H1 (cell line): Measurements from ENCODE around the gene GLB1L3. TPM values are rescaled to one million over a fixed set of nuclear protein-coding genes. Genes with fewer than 3 reads are reported as not detected.

Source experiments
- CTCF ChIA-PET: fragments of 300-600 bp; sonication (Branson Sonifier 250); formaldehyde crosslinking; loops from one replicate; lab custom pipeline; 2021; ENCODE audit not compliant: partially characterized antibody; lab: Charles Lee
- POLR2A ChIA-PET: fragments of 300-600 bp; sonication (Branson Sonifier 250); formaldehyde crosslinking; loops from one replicate; lab custom pipeline; 2021; ENCODE audit warnings: inconsistent platforms; ENCODE audit not compliant: partially characterized antibody; lab: Charles Lee
- DNase-seq, 2 experiments: peaks; one replicate each; pipeline versions ENCODE4 v3.0.0 to v3.0.0-alpha.2; 2010 to 2022; ENCODE audit warnings: low spot score in 2 of 2, low read depth in 1 of 2, mixed read lengths in 1 of 2
- FAIRE-seq: peaks from 2 replicates; lab custom pipeline; 2011; peaks lifted over from hg19 to GRCh38; lab: Jason Lieb, UNC
- H2AFZ ChIP-seq: 2 replicates; pipeline ENCODE4 v1.8.1; 2012; ENCODE audit warnings: low read length, inconsistent platforms
- H2AK5ac ChIP-seq: 2 replicates; pipeline ENCODE4 v1.6.1; 2013; ENCODE audit warnings: low read depth, low read length
- H2BK120ac ChIP-seq: replicated peaks from 2 replicates; pipeline ENCODE3; 2013; ENCODE audit warnings: low read depth, low read length, inconsistent platforms
- H2BK12ac ChIP-seq: 2 replicates; pipeline ENCODE4 v1.6.1; 2013; ENCODE audit warnings: low read depth, low read length
- H2BK15ac ChIP-seq: 2 replicates; pipeline ENCODE4 v1.6.1; 2013; ENCODE audit warnings: low read length
- H2BK20ac ChIP-seq: 2 replicates; pipeline ENCODE4 v1.6.1; 2013; ENCODE audit warnings: low read length
- H2BK5ac ChIP-seq: 2 replicates; pipeline ENCODE4 v1.6.1; 2013; ENCODE audit warnings: low read depth, low read length
- H3K14ac ChIP-seq: 2 replicates; pipeline ENCODE4 v1.6.1; 2013; ENCODE audit warnings: inconsistent platforms; ENCODE audit not compliant: insufficient read length
- H3K18ac ChIP-seq: 2 replicates; pipeline ENCODE4 v1.6.1; 2013; ENCODE audit warnings: low read length; ENCODE audit errors: extremely low read depth
- H3K23ac ChIP-seq: 2 replicates; pipeline ENCODE4 v1.6.1; 2013; ENCODE audit warnings: inconsistent platforms; ENCODE audit not compliant: insufficient read length
- H3K23me2 ChIP-seq: 2 replicates; pipeline ENCODE4 v1.6.1; 2013; ENCODE audit warnings: low read depth, low read length
- H3K27ac ChIP-seq: 2 replicates; pipeline ENCODE4 v1.6.1; 2011; ENCODE audit warnings: low read depth, low read length, inconsistent platforms
- H3K27me3 ChIP-seq, 4 experiments: replicated peaks in 1 of 4; 1 replicate in 1 of 4; 2 replicates in 3 of 4; pipeline versions ENCODE4 v1.6.1 to v1.8.1; 2011 to 2013; ENCODE audit warnings: low read length in 3 of 4, mild to moderate bottlenecking in 3 of 4, inconsistent platforms in 2 of 4, mixed read lengths in 2 of 4, moderate library complexity in 1 of 4; ENCODE audit not compliant: control insufficient read depth in 3 of 4, insufficient read depth in 3 of 4; ENCODE audit errors: extremely low read depth in 1 of 4
- H3K36me3 ChIP-seq, 4 experiments: 2 replicates each; pipeline versions ENCODE4 v1.6.1 to v1.8.1; 2011 to 2013; ENCODE audit warnings: mild to moderate bottlenecking in 4 of 4, low read length in 3 of 4, moderate library complexity in 2 of 4, control low read depth in 1 of 4, inconsistent platforms in 1 of 4; ENCODE audit not compliant: insufficient read depth in 4 of 4, control insufficient read depth in 2 of 4
- H3K4ac ChIP-seq: replicated peaks from 2 replicates; pipeline ENCODE3; 2013; ENCODE audit warnings: low read length, low read depth, mixed read lengths, inconsistent platforms; ENCODE audit not compliant: insufficient read length
- H3K4me1 ChIP-seq, 4 experiments: replicated peaks in 1 of 4; 1 replicate in 1 of 4; 2 replicates in 3 of 4; pipeline versions ENCODE4 v1.6.1 to v1.8.1; 2011 to 2013; ENCODE audit warnings: low read length in 3 of 4, inconsistent platforms in 2 of 4, mixed read lengths in 1 of 4; ENCODE audit not compliant: insufficient read depth in 4 of 4, control insufficient read depth in 3 of 4
- H3K4me2 ChIP-seq, 2 experiments: 2 replicates each; pipeline versions ENCODE4 v1.6.1 to v1.8.1; 2011 to 2013; ENCODE audit warnings: low read depth in 2 of 2, low read length in 2 of 2, control low read depth in 1 of 2, inconsistent platforms in 1 of 2, mild to moderate bottlenecking in 1 of 2; ENCODE audit not compliant: insufficient read depth in 1 of 2
- H3K4me3 ChIP-seq, 4 experiments: fragments of 200-600, 300-600 bp in 1 of 4; sonication (generic), shearing (Covaris generic), sonication (Bioruptor Twin) in 1 of 4; 2 replicates each; pipeline versions ENCODE4 v1.5.1 to v1.8.1; 2011 to 2016; ENCODE audit warnings: low read length in 4 of 4, low read depth in 3 of 4, control low read depth in 2 of 4, inconsistent platforms in 2 of 4, mild to moderate bottlenecking in 2 of 4, mixed read lengths in 1 of 4, moderate library complexity in 1 of 4; ENCODE audit not compliant: insufficient read depth in 2 of 4; ENCODE audit errors: extremely low read depth in 1 of 4
- H3K56ac ChIP-seq: replicated peaks from 2 replicates; pipeline ENCODE3; 2013; ENCODE audit warnings: low read depth, mild to moderate bottlenecking, mixed read lengths, low read length, inconsistent platforms; ENCODE audit not compliant: insufficient read length
- H3K79me1 ChIP-seq: 2 replicates; pipeline ENCODE4 v1.6.1; 2013; ENCODE audit warnings: low read depth, low read length, control low read depth
- H3K79me2 ChIP-seq, 2 experiments: 2 replicates each; pipeline versions ENCODE4 v1.6.1 to v1.8.1; 2012 to 2013; ENCODE audit warnings: low read length in 2 of 2, mild to moderate bottlenecking in 2 of 2, inconsistent platforms in 1 of 2; ENCODE audit not compliant: insufficient read depth in 2 of 2, control insufficient read depth in 1 of 2
- H3K9ac ChIP-seq, 4 experiments: replicated peaks in 1 of 4; 1 replicate in 1 of 4; 2 replicates in 3 of 4; pipeline versions ENCODE4 v1.6.1 to v1.8.1; 2011 to 2013; ENCODE audit warnings: low read depth in 3 of 4, low read length in 3 of 4, control low read depth in 2 of 4, mild to moderate bottlenecking in 2 of 4, moderate library complexity in 2 of 4, inconsistent platforms in 1 of 4; ENCODE audit errors: extremely low read depth in 1 of 4
- H3K9me3 ChIP-seq, 2 experiments: 2 replicates each; pipeline versions ENCODE4 v1.6.1 to v1.8.1; 2012 to 2013; ENCODE audit warnings: mild to moderate bottlenecking in 2 of 2, moderate library complexity in 2 of 2, control low read depth in 1 of 2, inconsistent platforms in 1 of 2, low read depth in 1 of 2, low read length in 1 of 2, mixed read lengths in 1 of 2; ENCODE audit not compliant: insufficient read depth in 2 of 2
- H4K20me1 ChIP-seq, 2 experiments: replicated peaks in 1 of 2; 2 replicates each; pipeline versions ENCODE3 to v1.8.1; 2011 to 2013; ENCODE audit warnings: inconsistent platforms in 2 of 2, low read length in 2 of 2, mild to moderate bottlenecking in 1 of 2; ENCODE audit not compliant: insufficient read depth in 2 of 2, control insufficient read depth in 1 of 2
- H4K5ac ChIP-seq: 2 replicates; pipeline ENCODE4 v1.6.1; 2013; ENCODE audit warnings: low read length, low read depth, mixed read lengths, inconsistent platforms; ENCODE audit not compliant: insufficient read length
- H4K8ac ChIP-seq: 2 replicates; pipeline ENCODE4 v1.8.0; 2013; ENCODE audit warnings: mild to moderate bottlenecking, moderate library complexity, low read length, inconsistent platforms; ENCODE audit not compliant: insufficient read depth; ENCODE audit errors: extremely low read depth
- H4K91ac ChIP-seq: replicated peaks from 2 replicates; pipeline ENCODE3; 2013; ENCODE audit warnings: low read length, mixed read lengths, inconsistent platforms; ENCODE audit not compliant: insufficient read length
- BACH1 ChIP-seq: IDR thresholded peaks from 2 replicates; pipeline ENCODE4 v1.6.1; 2012; ENCODE audit warnings: low read length, improper control_type of control experiment
- CTCF ChIP-seq, 3 experiments: IDR thresholded peaks; 1 replicate in 2 of 3; 2 replicates in 1 of 3; pipeline versions ENCODE4 v1.5.1 to v1.6.1; 2011; ENCODE audit warnings: low read length in 3 of 3, mild to moderate bottlenecking in 3 of 3, inconsistent platforms in 2 of 3, low read depth in 1 of 3, moderate library complexity in 1 of 3; ENCODE audit not compliant: insufficient read depth in 1 of 3; ENCODE audit errors: control extremely low read depth in 1 of 3
- EGR1 ChIP-seq: IDR thresholded peaks from 2 replicates; pipeline ENCODE4 v1.6.1; 2011; ENCODE audit warnings: low read depth, low read length, borderline replicate concordance
- KDM1A ChIP-seq: fragments of 200-600, 300-600 bp; sonication (generic); IDR thresholded peaks from 2 replicates; pipeline ENCODE4 v1.7.1; 2016; ENCODE audit warnings: mild to moderate bottlenecking, low read length, borderline replicate concordance
- KDM4A ChIP-seq: IDR thresholded peaks from one replicate; pipeline ENCODE4 v1.7.1; 2012; ENCODE audit warnings: low read depth, mild to moderate bottlenecking, moderate library complexity, low read length, inconsistent platforms; ENCODE audit not compliant: severe bottlenecking
- RBBP5 ChIP-seq: IDR thresholded peaks from 2 replicates; pipeline ENCODE4 v1.7.1; 2012; ENCODE audit warnings: low read depth, mild to moderate bottlenecking, inconsistent platforms, low read length, moderate library complexity, borderline replicate concordance
- RFX5 ChIP-seq: IDR thresholded peaks from 2 replicates; pipeline ENCODE4 v1.6.1; 2011; ENCODE audit warnings: low read depth, low read length, improper control_type of control experiment, borderline replicate concordance
- SIX5 ChIP-seq: IDR thresholded peaks from 2 replicates; pipeline ENCODE4 v1.6.1; 2011; ENCODE audit warnings: mild to moderate bottlenecking, low read depth, low read length
- TBP ChIP-seq: IDR thresholded peaks from 2 replicates; pipeline ENCODE4 v1.6.1; 2011; ENCODE audit warnings: low read depth, low read length, improper control_type of control experiment
- YY1 ChIP-seq: IDR thresholded peaks from 2 replicates; pipeline ENCODE4 v1.6.1; 2011; ENCODE audit warnings: low read depth, mild to moderate bottlenecking, low read length
- WGBS, 2 experiments: shearing (Covaris generic) in 1 of 2; methylation state at CpG; one replicate each; pipeline versions ENCODE4 v1.1.6 to v1.1.7; 2013 to 2015; ENCODE audit warnings: low lambda C conversion rate in 2 of 2, mixed read lengths in 2 of 2, inconsistent platforms in 1 of 2, low coverage in 1 of 2, missing lambda C conversion rate in 1 of 2; ENCODE audit not compliant: insufficient replicate concordance in 2 of 2, insufficient coverage in 1 of 2, insufficient read length in 1 of 2; ENCODE audit errors: extremely low coverage in 1 of 2, missing lambda C conversion rate in 1 of 2; 5-methylcytosine and 5-hydroxymethylcytosine counted together
- polyA plus RNA-seq, 7 experiments: library from polyadenylated mRNA; depleted of rRNA in 3 of 7; stranded (reverse) in 5 of 7; unstranded in 2 of 7; fragments of >200 nt in 5 of 7; fragments of 200-250 nt in 2 of 7; gene quantifications; 1 replicate in 5 of 7; 2 replicates in 1 of 7; 4 replicates in 1 of 7; pipeline versions ENCODE4 v1.2.1 to v1.2.3, GENCODE V29; 2011 to 2013; ENCODE audit warnings: missing spikeins in 2 of 7, mixed read lengths in 2 of 7
- total RNA-seq: library from RNA; stranded (reverse); fragmentation: NEBNext Ultra II Directional; extraction: Animal tissue kit (Norgen Biotek cat#: 25700); gene quantifications from 2 replicates; pipeline ENCODE4 v1.2.1, GENCODE V29; 2021

Gene GLB1L3
- total and polyA plus RNA-seq, 2 of the 8 experiments (the other 6 are each of a cell fraction or from before 2014, with no cell fraction given), result 14.9 to 33.2 TPM

DNA sequence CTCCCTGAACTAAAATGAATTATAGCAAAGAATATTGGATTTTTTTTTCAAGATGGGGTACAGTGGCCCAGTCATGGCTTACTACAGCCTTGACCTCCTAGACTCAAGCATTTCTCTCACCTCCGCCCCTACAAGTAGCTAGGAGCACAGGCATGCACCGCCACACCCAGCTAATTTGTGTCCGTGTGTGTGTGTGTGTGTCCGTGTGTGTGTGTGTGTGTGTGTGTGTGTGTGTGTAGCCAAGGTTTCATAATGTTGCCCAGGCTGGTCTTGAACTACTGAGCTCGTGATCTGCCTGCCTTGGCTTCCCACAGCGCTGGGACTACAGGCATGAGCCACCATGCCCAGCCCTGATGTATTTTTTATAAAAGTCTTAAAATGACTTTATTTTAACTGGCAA, 35.6 kb upstream of the GLB1L3 start:
- WGBS, 2 experiments, result 75% methylated on average over 6 of the region's 6 CpGs; no CpG with 5 or more reads in 1 of the 2 experiments
- H2BK15ac ChIP-seq, result no peak overlapping the region
- H3K4ac ChIP-seq, result no peak overlapping the region
- no peak overlapping the region for H3K4me2 ChIP-seq
- H3K23me2 ChIP-seq, result no peaks in the 10 kb centered on the region
- no peak for DNase-seq
- no peak overlapping the region for H4K8ac ChIP-seq
- H3K14ac ChIP-seq, result no peak overlapping the region
- H3K79me1 ChIP-seq, result no peaks in the 10 kb centered on the region
- H2AFZ ChIP-seq, result no peak overlapping the region
- no peak overlapping the region for H3K4me3 ChIP-seq
- no peak overlapping the region for H2AK5ac ChIP-seq
- H3K27ac ChIP-seq, result no peak overlapping the region
- H3K18ac ChIP-seq, result no peak overlapping the region
- TF ChIP-seq YY1 (no peak), KDM4A (no peak), KDM1A (no peak), TBP (no peak), RBBP5 (no peak), RFX5 (no peak), EGR1 (no peak), SIX5 (no peak), CTCF (IDR thresholded peaks at IDR 0.05; ENCODE audit: control extremely low read depth in 1 of 3, insufficient read depth in 1 of 3, low read depth in 1 of 3, low read length in 3 of 3) (no peak), BACH1 (no peak)
- H2BK120ac ChIP-seq, result no peak overlapping the region
- H3K79me2 ChIP-seq, result no peaks in the 10 kb centered on the region
- POLR2A ChIA-PET, result interaction anchor here (0.7 to 2.4 kb wide), 3 partner anchors 14 to 16 kb away, joined by 3 to 7 read pairs (median 6); partner anchors contain the start of gene VPS26B
- H3K27me3 ChIP-seq, result no peaks in the 10 kb centered on the region
- H3K23ac ChIP-seq, result no peak overlapping the region
- no peak overlapping the region for H2BK5ac ChIP-seq
- no peaks in the 10 kb centered on the region for H3K4me1 ChIP-seq
- CTCF ChIA-PET, result interaction anchor here (0.6 to 2.4 kb wide), 6 partner anchors 9 to 33 kb away, joined by 3 to 8 read pairs (median 3); partner anchors contain the start of gene VPS26B
- H4K91ac ChIP-seq, result no peak overlapping the region
- FAIRE-seq, result no peak
- H3K36me3 ChIP-seq, result peaks cover 0 to 8% (median 3%) of the 10 kb centered on the region in 4 experiments; a peak in 4 of 8 replicates
- no peak overlapping the region for H3K9ac ChIP-seq
- no peaks in the 10 kb centered on the region for H4K20me1 ChIP-seq
- no peak overlapping the region for H4K5ac ChIP-seq
- no peak overlapping the region for H2BK12ac ChIP-seq
- H3K56ac ChIP-seq, result no peak overlapping the region
- no peaks in the 10 kb centered on the region for H3K9me3 ChIP-seq
- H2BK20ac ChIP-seq, result no peak overlapping the region
